ENCODE data around the gene ZNF283. TPM values are rescaled to one million over a fixed set of nuclear protein-coding genes. Genes with fewer than 3 reads are reported as not detected.

ZNF283 gene
- 10 to 100 TPM in 1 of 2 donors, 1 to 10 TPM in 1; 9.5 to 10.7 TPM for total RNA-seq
- long read RNA-seq, partial matches to known transcripts = 0 of 13 reads
- long read RNA-seq, other reads (novel, unspliced or antisense) = 13 of 13 reads

GRCh38 chr19:43826787-43827754 lies at the start of gene ZNF283:
TSS of gene ZNF283 (plus strand) at chr19:43827321. CDS start at chr19:43833505, 6,184 bp downstream.
- DNase-seq (peak; percentile 91), ATAC-seq (peak; percentile 100)
- intact Hi-C loops (cut with DNase I) = no loop called here

- DNase-seq (no peak), ATAC-seq (no peak)
- intact Hi-C loops (cut with DNase I) = no loop called here
These were observed 48.5 kb upstream of the ZNF283 start for GRCh38 chr19:43778651-43779050.

GRCh38 chr19:43779147-43779819 lies 47.8 kb upstream of the ZNF283 start:
- DNase-seq (no peak), ATAC-seq (no peak)
- intact Hi-C loops (cut with DNase I) = no loop called here

- intact Hi-C loops (cut with DNase I) = loop anchor here (5.0 to 10.0 kb wide), 2 partner anchors 33 to 245 kb away; partner anchors contain the start of gene ZNF575 (in 1 of the 2)
These were observed 47.3 kb upstream of the ZNF283 start for GRCh38 chr19:43779820-43780219.

DNA sequence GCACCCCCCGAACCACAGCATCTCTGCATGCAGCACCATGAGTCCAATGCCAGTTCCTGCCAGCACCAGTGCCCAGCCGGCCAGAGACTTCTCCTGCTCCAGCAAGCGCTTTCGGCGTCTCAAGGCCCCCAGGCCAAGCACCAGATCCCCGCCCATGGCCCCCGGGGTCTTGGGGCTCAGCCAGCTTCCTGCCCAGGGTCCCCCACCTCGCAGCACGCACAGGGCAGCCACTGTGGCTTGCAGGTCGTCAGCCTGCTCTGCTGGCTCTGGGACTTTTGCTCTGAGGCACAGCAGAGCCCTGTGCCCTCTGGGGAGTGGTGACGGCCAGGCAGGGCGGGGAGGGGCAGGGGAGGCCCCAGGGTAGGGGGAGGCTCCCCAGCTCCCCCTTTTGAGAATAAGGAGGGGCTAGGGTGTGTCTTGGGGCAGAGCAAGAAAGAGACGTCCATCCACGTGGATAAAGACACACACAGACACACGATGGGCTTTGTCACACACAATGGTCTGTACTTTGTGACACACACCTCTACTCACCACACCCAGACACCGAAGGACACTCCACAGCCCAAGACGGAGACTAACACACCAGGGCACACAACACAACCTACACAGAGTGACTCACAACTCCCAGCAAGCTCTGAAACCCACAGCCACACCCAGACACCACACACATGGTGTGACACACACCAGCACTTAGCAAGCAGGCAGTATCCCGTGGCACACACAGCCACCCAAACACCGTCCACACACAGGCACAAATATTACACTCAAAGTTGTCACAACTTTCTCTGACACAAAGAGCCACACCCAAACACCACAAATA lies 46.2 kb upstream of the ZNF283 start, which contains the start of gene KCNN4:
Gene KCNN4, minus strand, starts transcription at position 268 of the 820 bp plus-strand sequence. Its CDS starts 112 bp downstream, at position 156.
- DNase-seq (no peak), ATAC-seq (no peak)
- intact Hi-C loops (cut with DNase I) = loop anchor here (5.0 to 10.0 kb wide), 2 partner anchors 34 to 246 kb away; partner anchors contain the start of gene ZNF575 (in 1 of the 2)

More at GRCh38 chr19:43779820-43780219, 47.3 kb upstream of the ZNF283 start:
- DNase-seq (no peak), ATAC-seq (no peak)

GRCh38 chr19:43781630-43782310 lies 45.4 kb upstream of the ZNF283 start:
- intact Hi-C loops (cut with DNase I) = loop anchor here (5.0 to 10.0 kb wide), 2 partner anchors 34 to 247 kb away; partner anchors contain the start of gene ZNF575 (in 1 of the 2)
- ATAC-seq = no peak

GRCh38 chr19:43782311-43782660 lies 44.8 kb upstream of the ZNF283 start:
- intact Hi-C loops (cut with DNase I) = loop anchor here (5.0 to 10.0 kb wide), 2 partner anchors 35 to 247 kb away; partner anchors contain the start of gene ZNF575 (in 1 of the 2)
- ATAC-seq (no peak), DNase-seq (no peak)

More at GRCh38 chr19:43781630-43782310, 45.4 kb upstream of the ZNF283 start:
- DNase-seq = no peak

- ATAC-seq = no peak
- DNase-seq = no peak
- intact Hi-C loops (cut with DNase I) = loop anchor here (5.0 to 10.0 kb wide), 2 partner anchors 35 to 248 kb away; partner anchors contain the start of gene ZNF575 (in 1 of the 2)
These were observed 44.4 kb upstream of the ZNF283 start for GRCh38 chr19:43782689-43783231.

GRCh38 chr19:43783636-43784035 lies 43.5 kb upstream of the ZNF283 start:
- intact Hi-C loops (cut with DNase I) = loop anchor here (2.0 to 10.0 kb wide), 3 partner anchors 36 to 249 kb away; partner anchors contain the start of gene ZNF575 (in 1 of the 2)

GRCh38 chr19:43784241-43784980 lies 42.7 kb upstream of the ZNF283 start:
- ATAC-seq (peak in 1 of 2 donors; percentile 94), DNase-seq (peak; percentile 76)
- intact Hi-C loops (cut with DNase I) = loop anchor here (2.0 to 10.0 kb wide), 3 partner anchors 37 to 250 kb away; partner anchors contain the start of gene ZNF575 (in 1 of the 2)

More at GRCh38 chr19:43783636-43784035, 43.5 kb upstream of the ZNF283 start:
- DNase-seq = no peak
- ATAC-seq = no peak

- ATAC-seq (peak; percentile 82 to 84), DNase-seq (peak; percentile 51)
- intact Hi-C loops (cut with DNase I) = loop anchor here (2.0 to 10.0 kb wide), 4 partner anchors 38 to 250 kb away; partner anchors contain the start of gene ZNF575 (in 1 of the 2)
These were observed 41.9 kb upstream of the ZNF283 start for GRCh38 chr19:43784981-43785808.

DNA sequence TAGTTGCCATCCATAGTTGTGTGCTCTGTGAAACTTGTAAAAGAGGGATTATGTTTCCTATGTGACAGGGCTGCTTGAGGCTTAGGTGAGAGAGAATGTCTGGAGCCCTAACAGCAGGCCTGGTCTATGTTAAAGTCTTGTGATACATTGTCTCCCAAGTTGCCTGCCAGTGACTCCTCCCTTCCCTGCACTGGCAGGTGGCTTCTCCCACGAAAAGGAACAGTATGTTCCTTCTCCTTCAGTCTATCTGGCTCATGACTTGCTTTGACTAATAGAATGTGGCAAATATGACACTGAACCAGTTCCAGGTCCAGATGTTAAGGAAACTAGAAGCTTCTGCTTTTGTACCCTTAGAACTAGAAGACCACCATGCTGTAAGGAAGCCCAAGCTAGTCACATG lies 40.5 kb upstream of the ZNF283 start:
- intact Hi-C loops (cut with DNase I) = loop anchor here (5.0 to 10.0 kb wide), 2 partner anchors 49 to 252 kb away; partner anchors contain the start of gene ZNF575 (in 1 of the 2)
- DNase-seq (no peak), ATAC-seq (no peak)

GRCh38 chr19:43789029-43789428 lies 38.1 kb upstream of the ZNF283 start:
- intact Hi-C loops (cut with DNase I) = loop anchor here (5.0 to 10.0 kb wide), 2 partner anchors 52 to 254 kb away; partner anchors contain the start of gene ZNF575 (in 1 of the 2)
- DNase-seq (no peak), ATAC-seq (peak in 1 of 2 donors; percentile 47)

- DNase-seq (no peak), ATAC-seq (no peak)
- intact Hi-C loops (cut with DNase I) = no loop called here
These were observed 36.5 kb upstream of the ZNF283 start for GRCh38 chr19:43790587-43790986.

DNA sequence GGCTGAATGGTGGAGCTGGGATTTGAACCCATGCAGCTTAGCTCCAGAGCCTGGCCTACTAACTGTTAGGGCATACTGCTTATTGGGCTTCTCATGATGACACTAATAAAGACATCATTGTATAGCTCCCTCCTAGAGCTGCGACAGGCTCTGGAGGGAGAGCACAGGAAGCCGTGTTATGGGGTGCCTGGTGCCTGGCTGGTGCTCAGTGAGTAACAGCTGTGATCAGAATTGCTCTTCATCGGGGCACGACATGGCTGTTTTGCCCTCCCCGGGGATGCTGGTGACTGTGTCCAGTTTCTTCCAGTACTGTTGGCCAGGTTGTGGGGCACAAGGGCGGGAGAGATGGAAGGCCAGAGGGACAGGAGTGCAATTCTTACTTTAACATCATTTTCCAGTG lies 30.0 kb upstream of the ZNF283 start:
- no peak for ATAC-seq

More for the DNA sequence above, 30.0 kb upstream of the ZNF283 start:
- no peak for DNase-seq
- intact Hi-C loops (cut with DNase I) = no loop called here

All from left cardiac atrium (tissue), 4 donors.